ENCODE results near the gene BCAS3.
"Not testable (repeated sequence)": the region's sequence is repeated elsewhere in the genome, so short reads cannot be mapped to it uniquely, and the experiment has no call there.

BCAS3 gene

DNA sequence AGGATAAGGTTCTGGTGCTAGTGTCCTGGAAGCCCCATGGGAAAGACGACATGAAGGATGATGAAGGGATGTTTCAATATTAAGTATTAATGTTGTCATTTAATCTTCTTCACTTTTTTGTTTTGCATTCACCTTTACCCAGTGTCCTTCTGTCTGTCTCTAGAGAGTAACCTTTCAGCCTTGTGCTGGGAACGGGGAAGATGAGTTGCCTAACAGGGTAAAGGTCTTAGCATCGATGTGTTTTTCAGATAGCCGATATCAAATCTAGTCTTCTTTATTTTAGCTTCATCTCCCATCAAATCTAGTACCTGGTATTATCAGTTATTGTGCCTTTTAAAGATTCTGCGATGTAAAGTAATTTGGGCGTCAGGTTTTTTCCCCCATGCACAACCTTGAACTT, 125.4 kb downstream of the BCAS3 start:
- no peaks in the 10 kb centered on the region for H3K4me1 ChIP-seq (ENCODE audit: insufficient read depth, low read length)
- H3K27ac ChIP-seq (ENCODE audit: low read depth, low read length), result no peak overlapping the region
- H3K27me3 ChIP-seq (ENCODE audit: control insufficient read depth in 1 of 2, insufficient read depth in 2 of 2, low read length in 2 of 2), result no peaks in the 10 kb centered on the region
- H3K4me3 ChIP-seq (ENCODE audit: low read depth in 1 of 2, low read length in 2 of 2), result no peak overlapping the region
- no peaks in the 10 kb centered on the region for H3K9me3 ChIP-seq (ENCODE audit: low read length)
- no peak overlapping the region for H3K9ac ChIP-seq (ENCODE audit: low read length)
- no peaks in the 10 kb centered on the region for H3K36me3 ChIP-seq (ENCODE audit: insufficient read depth, low read length)

DNA sequence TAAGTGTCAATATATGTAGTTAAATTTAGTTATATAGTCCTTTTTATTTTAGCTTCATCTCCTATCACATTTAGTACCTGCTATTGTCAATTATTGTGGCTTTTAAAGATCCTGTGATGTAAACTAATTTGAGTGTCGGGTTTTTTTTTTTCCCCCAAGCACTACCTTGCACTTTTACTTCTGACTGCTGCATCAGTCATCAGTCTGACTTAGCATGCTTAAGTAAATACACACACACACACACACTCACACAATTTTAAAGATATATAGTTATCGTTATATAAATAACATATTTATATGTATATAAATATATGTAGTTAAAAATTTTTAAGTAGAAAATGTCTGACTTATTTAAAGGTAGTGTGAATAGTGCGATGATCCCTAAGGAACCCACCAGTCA, 127.2 kb downstream of the BCAS3 start:
- no peaks in the 10 kb centered on the region for H3K27me3 ChIP-seq (ENCODE audit: control insufficient read depth in 1 of 2, insufficient read depth in 2 of 2, low read length in 2 of 2)
- no peaks in the 10 kb centered on the region for H3K36me3 ChIP-seq (ENCODE audit: insufficient read depth, low read length)
- no peaks in the 10 kb centered on the region for H3K9me3 ChIP-seq (ENCODE audit: low read length)
- H3K4me3 ChIP-seq (ENCODE audit: low read depth in 1 of 2, low read length in 2 of 2), result no peak overlapping the region
- no peaks in the 10 kb centered on the region for H3K4me1 ChIP-seq (ENCODE audit: insufficient read depth, low read length)
- H3K27ac ChIP-seq (ENCODE audit: low read depth, low read length), result no peak overlapping the region
- H3K9ac ChIP-seq (ENCODE audit: low read length), result no peak overlapping the region

DNA sequence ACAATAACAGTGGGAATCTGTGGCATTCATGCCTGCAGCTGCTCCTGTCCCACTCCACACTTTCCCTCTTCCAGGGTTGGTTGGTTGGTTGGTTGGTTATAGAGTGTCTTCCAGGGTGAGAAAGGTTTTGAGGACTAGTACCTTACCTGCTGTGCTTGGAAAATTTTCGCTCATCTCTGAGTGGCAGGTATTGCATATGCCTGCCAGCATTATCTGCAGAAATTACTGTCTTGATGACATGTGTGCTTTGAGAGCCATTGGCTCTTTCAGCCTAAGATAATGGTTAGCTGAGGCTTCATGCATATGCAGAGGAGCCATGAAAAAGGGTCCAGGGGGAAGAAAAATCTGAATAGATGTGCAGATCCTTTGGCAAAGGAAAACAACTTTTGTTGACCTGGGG, 131.8 kb downstream of the BCAS3 start:
- Histone ChIP-seq H3K9ac (ENCODE audit: low read length) (no peak overlapping the region), H3K27me3 (ENCODE audit: control insufficient read depth in 1 of 2, insufficient read depth in 2 of 2, low read length in 2 of 2) (no peaks in the 10 kb centered on the region), H3K9me3 (ENCODE audit: low read length) (no peaks in the 10 kb centered on the region), H3K36me3 (ENCODE audit: insufficient read depth, low read length) (no peaks in the 10 kb centered on the region), H3K4me3 (ENCODE audit: low read depth in 1 of 2, low read length in 2 of 2) (no peak overlapping the region), H3K4me1 (ENCODE audit: insufficient read depth, low read length) (no peaks in the 10 kb centered on the region), H3K27ac (ENCODE audit: low read depth, low read length) (no peak overlapping the region)

DNA sequence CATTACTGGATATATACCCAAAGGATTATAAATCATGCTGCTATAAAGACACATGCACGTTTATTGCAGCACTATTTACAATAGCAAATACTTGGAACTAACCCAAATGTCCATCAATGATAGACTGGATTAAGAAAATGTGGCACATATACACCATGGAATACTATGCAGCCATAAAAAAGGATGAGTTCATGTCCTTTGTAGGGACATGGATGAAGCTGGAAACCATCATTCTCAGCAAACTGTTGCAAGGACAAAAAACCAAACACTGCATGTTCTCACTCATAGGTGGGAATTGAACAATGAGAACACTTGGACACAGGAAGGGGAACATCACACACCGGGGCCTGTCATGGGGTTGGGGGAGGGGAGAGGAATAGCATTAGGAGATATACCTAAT, 137.3 kb downstream of the BCAS3 start:
- H3K9me3 ChIP-seq (ENCODE audit: low read length); H3K27me3 ChIP-seq (ENCODE audit: control insufficient read depth in 1 of 2, insufficient read depth in 2 of 2, low read length in 2 of 2); H3K9ac ChIP-seq (ENCODE audit: low read length); H3K27ac ChIP-seq (ENCODE audit: low read depth, low read length); H3K36me3 ChIP-seq (ENCODE audit: insufficient read depth, low read length); H3K4me1 ChIP-seq (ENCODE audit: insufficient read depth, low read length); H3K4me3 ChIP-seq (ENCODE audit: low read depth in 1 of 2, low read length in 2 of 2): not testable (repeated sequence)

DNA sequence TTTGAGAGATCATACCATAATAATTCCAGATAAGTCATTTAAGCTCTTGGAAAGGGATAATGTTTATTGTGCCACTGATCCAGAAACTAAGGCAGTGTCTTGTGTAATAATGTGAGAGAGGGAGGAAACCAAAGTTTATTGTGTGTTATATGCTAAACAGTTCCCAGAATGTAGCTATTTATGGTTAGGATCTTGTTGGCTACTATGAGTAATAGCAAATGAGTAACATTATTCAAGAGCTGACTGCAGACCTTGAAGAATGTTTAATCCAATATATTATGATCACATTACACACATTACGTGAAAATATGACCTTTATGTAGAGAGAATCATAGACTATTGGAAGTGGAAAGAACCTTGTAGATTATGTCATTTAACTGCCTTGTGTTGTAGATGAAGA, 139.5 kb downstream of the BCAS3 start:
- no peaks in the 10 kb centered on the region for H3K9me3 ChIP-seq (ENCODE audit: low read length)
- H3K9ac ChIP-seq (ENCODE audit: low read length), result no peak overlapping the region
- no peaks in the 10 kb centered on the region for H3K4me1 ChIP-seq (ENCODE audit: insufficient read depth, low read length)
- no peak overlapping the region for H3K4me3 ChIP-seq (ENCODE audit: low read depth in 1 of 2, low read length in 2 of 2)
- no peak overlapping the region for H3K27ac ChIP-seq (ENCODE audit: low read depth, low read length)
- no peaks in the 10 kb centered on the region for H3K36me3 ChIP-seq (ENCODE audit: insufficient read depth, low read length)
- no peaks in the 10 kb centered on the region for H3K27me3 ChIP-seq (ENCODE audit: control insufficient read depth in 1 of 2, insufficient read depth in 2 of 2, low read length in 2 of 2)

DNA sequence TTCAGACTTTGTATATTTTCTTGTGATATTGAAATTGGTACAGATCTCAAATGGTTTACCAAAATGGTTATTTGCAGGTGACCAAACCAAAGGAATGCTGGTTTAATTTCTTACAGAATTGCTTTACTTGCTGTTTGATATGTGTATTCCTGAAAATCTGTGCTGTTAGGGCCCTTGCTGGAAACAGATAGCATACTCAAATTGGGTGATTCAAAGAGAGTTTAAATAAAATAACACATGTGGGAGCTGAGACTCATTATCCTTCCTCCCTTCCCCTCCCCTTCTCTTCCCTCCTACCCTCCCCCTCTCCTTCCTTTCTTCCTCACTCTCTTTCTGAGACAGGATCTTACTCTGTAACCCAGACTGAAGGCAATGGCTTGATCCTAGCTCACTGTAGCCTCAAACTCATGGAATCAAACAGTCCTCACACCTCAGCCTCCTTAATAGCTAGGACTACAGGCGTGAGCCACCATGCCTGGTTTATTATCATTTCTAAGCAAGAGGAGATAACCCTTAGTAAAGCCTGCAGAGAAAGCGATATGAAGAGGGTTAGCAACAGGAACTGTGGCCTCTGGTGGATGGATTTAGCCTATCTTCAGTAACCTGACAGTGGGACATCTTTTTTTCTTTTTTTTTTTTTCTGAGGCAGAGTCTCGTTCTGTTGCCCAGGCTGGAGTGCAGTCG, 141.9 kb downstream of the BCAS3 start:
- H3K27ac ChIP-seq (ENCODE audit: low read depth, low read length), result no peak overlapping the region
- no peaks in the 10 kb centered on the region for H3K9me3 ChIP-seq (ENCODE audit: low read length)
- H3K36me3 ChIP-seq (ENCODE audit: insufficient read depth, low read length), result no peaks in the 10 kb centered on the region
- H3K27me3 ChIP-seq (ENCODE audit: control insufficient read depth in 1 of 2, insufficient read depth in 2 of 2, low read length in 2 of 2), result no peaks in the 10 kb centered on the region
- no peak overlapping the region for H3K9ac ChIP-seq (ENCODE audit: low read length)
- H3K4me1 ChIP-seq (ENCODE audit: insufficient read depth, low read length), result no peaks in the 10 kb centered on the region
- H3K4me3 ChIP-seq (ENCODE audit: low read depth in 1 of 2, low read length in 2 of 2), result no peak overlapping the region

DNA sequence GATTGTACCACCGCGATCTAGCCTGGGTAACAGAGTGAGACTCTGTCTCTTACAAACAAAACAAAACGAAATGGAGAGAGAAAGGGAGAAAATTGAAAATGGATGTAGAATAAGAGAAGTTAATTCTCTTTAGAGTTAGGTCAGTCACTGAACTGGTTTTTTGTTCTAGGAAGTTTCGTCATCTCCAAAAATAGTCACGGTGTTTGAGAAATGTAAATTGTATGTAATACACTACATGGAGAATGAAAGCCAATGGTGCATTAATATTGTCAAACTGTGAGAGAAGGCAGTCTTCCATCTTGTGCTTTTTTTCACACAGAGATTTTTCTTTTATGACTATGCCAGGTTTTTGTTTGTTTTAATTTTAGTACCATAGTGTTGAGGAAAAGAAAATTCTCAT, 145.9 kb downstream of the BCAS3 start:
- no peaks in the 10 kb centered on the region for H3K4me1 ChIP-seq (ENCODE audit: insufficient read depth, low read length)
- H3K9ac ChIP-seq (ENCODE audit: low read length), result no peak overlapping the region
- no peak overlapping the region for H3K4me3 ChIP-seq (ENCODE audit: low read depth in 1 of 2, low read length in 2 of 2)
- no peaks in the 10 kb centered on the region for H3K27me3 ChIP-seq (ENCODE audit: control insufficient read depth in 1 of 2, insufficient read depth in 2 of 2, low read length in 2 of 2)
- no peaks in the 10 kb centered on the region for H3K36me3 ChIP-seq (ENCODE audit: insufficient read depth, low read length)
- no peaks in the 10 kb centered on the region for H3K9me3 ChIP-seq (ENCODE audit: low read length)
- H3K27ac ChIP-seq (ENCODE audit: low read depth, low read length), result no peak overlapping the region

DNA sequence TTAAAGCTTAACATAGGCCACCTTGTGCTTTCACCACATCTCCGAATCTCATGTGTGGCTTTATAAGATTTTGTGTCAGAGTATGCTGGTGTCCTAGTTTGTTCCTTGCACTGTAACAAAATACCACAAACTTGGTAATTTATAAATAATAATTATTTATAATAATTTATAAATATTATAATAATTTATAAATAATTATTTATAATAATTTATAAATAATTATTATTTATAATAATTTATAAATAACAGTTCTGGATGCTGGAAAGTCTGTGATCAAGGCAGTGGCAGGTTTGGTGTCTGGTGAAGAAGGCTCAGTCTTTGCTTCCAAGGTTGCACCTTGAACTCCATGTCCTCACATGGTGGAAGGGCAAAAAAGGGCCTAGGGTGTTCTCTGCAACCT, 147.7 kb downstream of the BCAS3 start:
- Histone ChIP-seq H3K9me3 (ENCODE audit: low read length) (no peaks in the 10 kb centered on the region), H3K36me3 (ENCODE audit: insufficient read depth, low read length) (no peaks in the 10 kb centered on the region), H3K9ac (ENCODE audit: low read length) (no peak overlapping the region), H3K4me3 (ENCODE audit: low read depth in 1 of 2, low read length in 2 of 2) (no peak overlapping the region), H3K27me3 (ENCODE audit: control insufficient read depth in 1 of 2, insufficient read depth in 2 of 2, low read length in 2 of 2) (no peaks in the 10 kb centered on the region), H3K4me1 (ENCODE audit: insufficient read depth, low read length) (no peaks in the 10 kb centered on the region), H3K27ac (ENCODE audit: low read depth, low read length) (no peak overlapping the region)

DNA sequence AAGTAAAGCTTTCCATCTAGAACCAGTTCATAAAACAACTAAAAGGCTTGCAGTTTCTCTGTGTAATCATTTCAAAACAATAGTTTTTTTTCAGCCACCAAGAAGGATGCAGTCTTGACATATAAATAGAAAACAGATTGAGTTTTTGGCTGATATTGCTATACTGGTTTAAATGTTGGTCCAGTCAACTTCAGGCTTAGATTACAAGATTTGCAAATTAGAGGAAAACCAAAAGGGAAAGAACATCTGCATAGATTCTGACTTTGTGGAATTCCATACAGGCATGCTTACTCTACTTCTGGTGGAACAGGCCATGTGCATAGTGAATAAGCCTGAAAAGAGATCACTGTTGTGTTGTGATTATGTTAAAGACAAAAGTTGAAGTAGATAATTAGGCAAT, 150.3 kb downstream of the BCAS3 start:
- peaks cover 5% of the 10 kb centered on the region for H3K4me1 ChIP-seq (ENCODE audit: insufficient read depth, low read length)
- H3K4me3 ChIP-seq (ENCODE audit: low read depth in 1 of 2, low read length in 2 of 2), result no peak overlapping the region
- H3K9ac ChIP-seq (ENCODE audit: low read length), result no peak overlapping the region
- no peaks in the 10 kb centered on the region for H3K9me3 ChIP-seq (ENCODE audit: low read length)
- H3K36me3 ChIP-seq (ENCODE audit: insufficient read depth, low read length), result no peaks in the 10 kb centered on the region
- H3K27me3 ChIP-seq (ENCODE audit: control insufficient read depth in 1 of 2, insufficient read depth in 2 of 2, low read length in 2 of 2), result no peaks in the 10 kb centered on the region
- no peak overlapping the region for H3K27ac ChIP-seq (ENCODE audit: low read depth, low read length)

DNA sequence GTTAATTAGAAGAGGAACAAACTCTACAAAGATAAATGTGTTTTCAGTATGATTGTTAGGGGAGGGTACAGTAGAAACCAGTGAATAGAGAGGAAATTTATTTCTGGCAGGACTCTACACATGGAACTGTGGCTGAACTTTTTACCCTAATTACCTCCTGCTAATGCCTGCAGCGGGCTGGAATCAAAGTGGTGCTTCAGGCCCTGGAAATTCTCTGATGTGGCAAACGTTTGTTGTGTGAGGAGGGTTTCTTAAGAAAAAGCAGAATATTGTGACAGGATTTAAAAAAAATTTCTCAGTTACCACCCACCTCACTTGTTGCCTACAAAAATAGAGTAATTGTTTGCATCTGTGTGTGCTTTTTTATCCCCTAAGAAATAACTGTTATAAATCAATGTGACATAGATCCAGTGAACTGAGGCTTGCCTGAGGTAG, 154.5 kb downstream of the BCAS3 start:
- Histone ChIP-seq H3K9me3 (ENCODE audit: low read length) (no peaks in the 10 kb centered on the region), H3K36me3 (ENCODE audit: insufficient read depth, low read length) (no peaks in the 10 kb centered on the region), H3K4me3 (ENCODE audit: low read depth in 1 of 2, low read length in 2 of 2) (no peak overlapping the region), H3K4me1 (ENCODE audit: insufficient read depth, low read length) (peaks cover 5% of the 10 kb centered on the region), H3K27me3 (ENCODE audit: control insufficient read depth in 1 of 2, insufficient read depth in 2 of 2, low read length in 2 of 2) (no peaks in the 10 kb centered on the region), H3K9ac (ENCODE audit: low read length) (no peak overlapping the region), H3K27ac (ENCODE audit: low read depth, low read length) (no peak overlapping the region)

DNA sequence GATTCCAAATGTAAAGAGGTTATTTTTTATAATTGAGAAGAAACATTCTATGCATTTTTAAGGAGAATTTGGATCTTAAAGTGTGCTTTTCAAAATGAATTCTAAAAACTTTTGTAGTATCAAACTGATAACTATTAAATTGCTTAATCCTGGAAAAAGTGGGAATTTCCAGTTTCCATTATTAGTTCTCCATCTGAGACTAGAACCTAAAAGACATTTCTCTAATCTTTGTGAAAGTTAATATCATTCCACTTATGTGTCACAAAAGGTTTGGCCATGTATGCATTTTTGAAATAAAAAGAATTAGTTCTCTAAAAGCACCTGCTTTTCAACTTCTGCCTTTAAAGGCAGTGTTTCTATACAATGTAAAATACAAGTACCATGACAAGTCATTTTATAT, 155.0 kb downstream of the BCAS3 start:
- H3K4me3 ChIP-seq (ENCODE audit: low read depth in 1 of 2, low read length in 2 of 2), result no peak overlapping the region
- H3K4me1 ChIP-seq (ENCODE audit: insufficient read depth, low read length), result peaks cover 5% of the 10 kb centered on the region
- no peak overlapping the region for H3K9ac ChIP-seq (ENCODE audit: low read length)
- no peaks in the 10 kb centered on the region for H3K27me3 ChIP-seq (ENCODE audit: control insufficient read depth in 1 of 2, insufficient read depth in 2 of 2, low read length in 2 of 2)
- H3K27ac ChIP-seq (ENCODE audit: low read depth, low read length), result no peak overlapping the region
- H3K36me3 ChIP-seq (ENCODE audit: insufficient read depth, low read length), result no peaks in the 10 kb centered on the region
- H3K9me3 ChIP-seq (ENCODE audit: low read length), result no peaks in the 10 kb centered on the region

DNA sequence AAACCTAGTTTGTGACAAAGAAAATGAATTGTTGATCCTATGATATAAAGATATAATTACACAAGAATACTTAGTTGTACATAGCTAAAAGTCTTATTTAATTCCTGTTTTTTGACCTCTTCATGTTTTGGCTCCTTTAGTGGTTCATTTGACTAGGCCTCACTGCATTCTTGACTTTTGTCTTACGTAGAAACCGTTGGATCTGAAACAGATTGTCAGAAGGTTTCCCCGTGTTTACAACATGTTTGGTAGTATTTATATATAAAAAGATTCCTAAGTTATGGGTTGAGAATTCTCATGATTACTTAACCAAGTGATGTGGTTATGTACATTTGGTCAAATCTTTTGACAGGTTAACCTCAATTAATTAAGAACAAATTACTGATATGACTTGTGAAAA, 162.8 kb downstream of the BCAS3 start:
- no peaks in the 10 kb centered on the region for H3K27me3 ChIP-seq (ENCODE audit: control insufficient read depth in 1 of 2, insufficient read depth in 2 of 2, low read length in 2 of 2)
- H3K36me3 ChIP-seq (ENCODE audit: insufficient read depth, low read length), result no peaks in the 10 kb centered on the region
- H3K4me3 ChIP-seq (ENCODE audit: low read depth in 1 of 2, low read length in 2 of 2), result no peak overlapping the region
- H3K4me1 ChIP-seq (ENCODE audit: insufficient read depth, low read length), result no peaks in the 10 kb centered on the region
- no peaks in the 10 kb centered on the region for H3K9me3 ChIP-seq (ENCODE audit: low read length)
- no peak overlapping the region for H3K9ac ChIP-seq (ENCODE audit: low read length)
- no peak overlapping the region for H3K27ac ChIP-seq (ENCODE audit: low read depth, low read length)
